DOHH2 (cell line): ENCODE measurements around the gene PHACTR1.

Experiments used
- CTCF ChIP-seq: fragments of 200-600 bp; sonication (generic); IDR thresholded peaks from one replicate; pipeline ENCODE4 v1.5.1; 2014; ENCODE audit warnings: antibody characterized with exemption, mild to moderate bottlenecking, low read depth, low read length; ENCODE audit not compliant: poor library complexity, severe bottlenecking
- EZH2phosphoT487 ChIP-seq: fragments of 200-600 bp; sonication (generic); IDR thresholded peaks from 2 replicates; pipeline ENCODE4 v1.6.1; 2017; ENCODE audit warnings: borderline replicate concordance, mild to moderate bottlenecking, antibody characterized with exemption, low read length, moderate library complexity, mixed read lengths

DNA sequence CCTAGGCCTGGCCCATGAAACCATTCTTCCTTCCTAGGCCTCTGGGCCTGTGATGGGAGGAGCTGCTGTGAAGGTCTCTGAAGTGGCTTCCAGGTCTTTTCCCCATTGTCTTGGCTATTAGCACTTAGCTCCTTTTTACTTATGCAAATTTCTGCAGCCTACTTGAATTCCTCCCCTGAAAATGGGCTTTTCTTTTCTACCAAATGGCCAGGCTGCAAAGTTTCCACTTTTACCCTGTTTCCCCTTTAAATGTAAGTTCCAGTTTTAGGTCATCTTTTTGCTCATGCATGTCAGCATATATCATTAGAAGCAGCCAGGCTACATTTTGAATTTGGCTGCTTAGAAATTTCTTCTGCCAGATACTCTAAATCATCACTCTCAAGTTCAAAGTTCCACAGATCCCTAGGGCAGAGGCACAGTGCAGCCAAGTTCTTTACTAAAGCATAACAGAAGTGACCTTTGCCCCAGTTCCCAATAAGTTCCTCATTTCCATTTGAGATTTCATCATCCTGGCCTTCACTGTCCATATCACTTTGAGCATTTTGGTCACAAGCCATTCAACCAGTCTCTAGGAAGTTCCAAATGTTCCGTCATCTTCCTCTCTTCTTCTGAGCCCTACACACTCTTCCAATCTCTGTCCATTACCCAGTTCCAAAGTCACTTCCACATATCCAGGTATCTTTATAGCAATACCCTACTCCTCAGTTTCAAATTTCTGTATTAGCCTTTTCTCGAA is 539.9 kb downstream of the PHACTR1 start:
- TF ChIP-seq EZH2phosphoT487 (no peak), CTCF (no peak)
